Lower lobe of right lung (tissue), 2 donors: Measurements from ENCODE around the gene DIABLO. TPM values are rescaled to one million over a fixed set of nuclear protein-coding genes. Genes with fewer than 3 reads are reported as not detected.

Experiments used
- ATAC-seq, 2 donors: fragments of 200-7000 bp; cut with Tn5 transposase; one replicate each; pipeline ENCODE4 v1.9.1; 2020 to 2022; ENCODE audit warnings: mild to moderate bottlenecking in 2 of 2, moderate library complexity in 2 of 2
- DNase-seq: peaks from one replicate; pipeline ENCODE4 v3.0.0-alpha.2; 2020
- H3K27ac ChIP-seq: fragments of 200-600 bp; one replicate; pipeline ENCODE4 v1.8.0; 2022
- H3K27me3 ChIP-seq: fragments of 200-600 bp; one replicate; pipeline ENCODE4 v1.8.0; 2022; ENCODE audit warnings: low read depth
- H3K36me3 ChIP-seq: fragments of 200-600 bp; one replicate; pipeline ENCODE4 v1.8.0; 2022; ENCODE audit warnings: mild to moderate bottlenecking
- H3K4me1 ChIP-seq: fragments of 200-600 bp; one replicate; pipeline ENCODE4 v1.8.0; 2022
- H3K4me3 ChIP-seq: fragments of 200-600 bp; one replicate; pipeline ENCODE4 v1.8.0; 2022; ENCODE audit warnings: mild to moderate bottlenecking
- H3K9me3 ChIP-seq: fragments of 200-600 bp; one replicate; pipeline ENCODE4 v1.8.0; 2022
- intact Hi-C: fragments of 100-400 bp; cut with DNase I; formaldehyde crosslinking; loops from one replicate; pipeline ENCODE4 v1.11.0; 2022
- total RNA-seq: library from RNA; stranded (reverse); fragmentation: NEBNext Ultra II Directional; extraction: Animal tissue kit (Norgen Biotek cat#: 25700); gene quantifications from one replicate; pipeline ENCODE4 v1.2.1, GENCODE V29; 2021
- TF ChIP-seq, protein P1 (sequence below): fragments of 200-600 bp; IDR thresholded peaks from one replicate; pipeline ENCODE4 v1.8.0; 2022; ENCODE audit warnings: antibody characterized with exemption, mild to moderate bottlenecking
- donor health status: DM: no; HTN: yes; CAD: no; lungs with severe emphysema.

Gene DIABLO
- total RNA-seq, 1 donor from 2014 or later: 31.1 TPM

DNA sequence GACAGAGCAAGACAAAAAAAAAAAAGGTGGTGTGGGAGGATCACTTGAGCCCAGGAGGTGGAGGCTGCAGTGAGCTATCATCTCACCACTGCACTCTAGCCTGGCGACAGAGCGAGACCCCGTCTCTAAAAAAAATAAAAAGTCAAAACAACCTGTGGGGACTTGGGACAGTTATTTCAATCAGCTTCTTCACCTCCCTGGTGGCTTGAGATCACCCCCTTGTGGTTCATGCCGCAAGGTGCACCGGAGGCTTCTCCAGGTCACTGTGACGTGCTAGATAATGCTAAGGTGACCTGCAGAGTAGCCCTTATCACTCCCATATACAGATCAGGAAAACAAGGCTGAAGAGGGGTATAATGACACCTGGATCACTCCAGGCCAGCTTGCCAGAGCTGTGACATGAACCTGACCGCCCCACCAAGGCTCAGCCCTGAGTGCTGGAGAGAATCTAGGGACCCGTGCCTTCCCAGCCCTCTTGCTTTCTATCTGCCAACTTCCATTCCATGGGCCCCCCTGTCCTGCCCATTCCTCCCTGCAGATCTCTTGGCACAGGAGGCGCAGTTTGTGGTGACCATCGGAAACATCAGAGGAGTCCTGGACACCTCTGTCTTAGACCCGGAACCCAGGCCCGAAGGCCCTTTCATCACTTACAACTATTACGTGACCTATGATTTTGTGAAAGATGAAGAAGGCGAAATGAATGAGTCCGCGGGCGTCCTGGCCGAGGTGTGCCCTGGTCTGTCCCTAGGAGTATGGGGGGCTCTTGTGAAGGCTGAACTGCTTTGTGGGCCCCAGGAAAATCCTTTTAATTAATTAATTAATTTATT, 34.8 kb downstream of the DIABLO start:
- Histone ChIP-seq H3K36me3 (no peaks in the 10 kb centered on the region), H3K9me3 (no peaks in the 10 kb centered on the region), H3K4me3 (no peak overlapping the region), H3K4me1 (no peaks in the 10 kb centered on the region), H3K27ac (no peak overlapping the region), H3K27me3 (no peaks in the 10 kb centered on the region)
- intact Hi-C loops: no loop called here
- peak; percentile 82 to 84 for ATAC-seq
- DNase-seq: peak; percentile 57
- TF ChIP-seq, protein P1, sequence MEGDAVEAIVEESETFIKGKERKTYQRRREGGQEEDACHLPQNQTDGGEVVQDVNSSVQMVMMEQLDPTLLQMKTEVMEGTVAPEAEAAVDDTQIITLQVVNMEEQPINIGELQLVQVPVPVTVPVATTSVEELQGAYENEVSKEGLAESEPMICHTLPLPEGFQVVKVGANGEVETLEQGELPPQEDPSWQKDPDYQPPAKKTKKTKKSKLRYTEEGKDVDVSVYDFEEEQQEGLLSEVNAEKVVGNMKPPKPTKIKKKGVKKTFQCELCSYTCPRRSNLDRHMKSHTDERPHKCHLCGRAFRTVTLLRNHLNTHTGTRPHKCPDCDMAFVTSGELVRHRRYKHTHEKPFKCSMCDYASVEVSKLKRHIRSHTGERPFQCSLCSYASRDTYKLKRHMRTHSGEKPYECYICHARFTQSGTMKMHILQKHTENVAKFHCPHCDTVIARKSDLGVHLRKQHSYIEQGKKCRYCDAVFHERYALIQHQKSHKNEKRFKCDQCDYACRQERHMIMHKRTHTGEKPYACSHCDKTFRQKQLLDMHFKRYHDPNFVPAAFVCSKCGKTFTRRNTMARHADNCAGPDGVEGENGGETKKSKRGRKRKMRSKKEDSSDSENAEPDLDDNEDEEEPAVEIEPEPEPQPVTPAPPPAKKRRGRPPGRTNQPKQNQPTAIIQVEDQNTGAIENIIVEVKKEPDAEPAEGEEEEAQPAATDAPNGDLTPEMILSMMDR: peak; percentile 70

DNA sequence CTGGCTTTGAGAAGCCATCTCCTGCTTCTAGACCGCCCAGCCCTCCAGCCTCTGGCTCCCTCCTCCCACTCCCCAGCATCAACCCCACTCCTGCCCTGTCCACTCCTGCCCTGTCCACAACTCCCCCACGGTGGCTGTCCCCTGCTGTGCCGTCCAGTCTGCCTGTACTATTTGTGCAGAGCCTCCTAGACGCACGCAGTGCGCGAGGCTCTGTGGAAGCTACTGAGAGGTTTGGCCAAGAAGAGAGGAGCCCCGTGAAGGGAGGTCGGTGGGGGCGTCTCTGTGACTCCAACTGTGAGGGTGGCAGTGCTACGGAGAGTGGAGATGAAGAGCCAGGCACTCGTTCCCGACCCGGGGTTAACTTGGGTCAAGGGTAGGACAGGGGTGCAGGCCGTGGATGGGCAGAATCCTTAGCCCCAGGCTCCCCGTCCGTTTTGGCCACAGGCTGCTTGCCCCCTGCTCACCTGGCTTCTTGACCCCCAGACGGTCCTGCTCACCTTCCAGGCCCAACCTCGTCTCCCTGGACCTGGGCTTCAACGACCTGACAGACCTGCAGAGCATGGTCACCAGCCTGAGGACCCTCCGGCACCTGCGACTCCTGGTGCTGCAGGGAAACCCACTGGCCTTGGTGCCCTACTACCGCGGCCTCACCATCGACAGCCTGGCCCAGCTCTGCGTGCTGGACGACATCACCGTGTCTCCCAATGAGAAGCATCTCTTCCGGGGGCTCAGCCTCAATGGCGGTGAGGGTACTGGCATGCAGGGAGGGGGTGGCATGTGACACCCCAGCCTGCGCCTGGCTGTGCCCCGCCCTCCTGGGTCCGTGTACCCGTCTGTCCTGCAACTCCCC, 36.0 kb downstream of the DIABLO start:
- DNase-seq: no peak
- no peaks in the 10 kb centered on the region for H3K27me3 ChIP-seq
- intact Hi-C loops: no loop called here
- H3K4me3 ChIP-seq: no peak overlapping the region
- H3K36me3 ChIP-seq: no peaks in the 10 kb centered on the region
- H3K27ac ChIP-seq: no peak overlapping the region
- H3K4me1 ChIP-seq: no peaks in the 10 kb centered on the region
- TF ChIP-seq, protein P1: no peak
- no peaks in the 10 kb centered on the region for H3K9me3 ChIP-seq
- peak; percentile 14 to 20 for ATAC-seq

DNA sequence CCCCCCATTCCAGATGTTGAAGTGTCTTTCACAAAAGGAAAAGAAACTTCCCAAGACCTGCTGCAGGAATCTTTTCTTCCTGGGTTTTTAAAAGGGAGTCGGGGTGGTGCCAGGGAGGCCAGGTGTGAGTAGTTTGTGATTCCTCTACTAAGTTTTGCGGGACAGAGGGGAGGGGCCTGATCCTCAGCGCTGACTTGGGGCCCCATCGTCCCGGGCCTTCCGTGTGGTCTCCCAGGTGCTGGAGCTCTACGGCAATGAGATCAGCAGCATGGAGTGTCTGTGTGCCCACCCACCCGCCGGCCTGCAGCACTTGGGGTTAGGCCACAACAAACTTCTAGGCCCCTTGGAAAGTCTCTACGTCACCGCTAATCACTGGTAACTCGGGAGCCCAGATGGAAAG, 38.4 kb downstream of the DIABLO start:
- DNase-seq (no peak), ATAC-seq (no peak)
- intact Hi-C loops: no loop called here
- Histone ChIP-seq H3K27me3 (peaks cover 12% of the 10 kb centered on the region), H3K4me1 (peaks cover 11% of the 10 kb centered on the region), H3K4me3 (no peak overlapping the region), H3K36me3 (no peaks in the 10 kb centered on the region), H3K27ac (no peak overlapping the region), H3K9me3 (no peaks in the 10 kb centered on the region)
- TF ChIP-seq, protein P1: no peak

DNA sequence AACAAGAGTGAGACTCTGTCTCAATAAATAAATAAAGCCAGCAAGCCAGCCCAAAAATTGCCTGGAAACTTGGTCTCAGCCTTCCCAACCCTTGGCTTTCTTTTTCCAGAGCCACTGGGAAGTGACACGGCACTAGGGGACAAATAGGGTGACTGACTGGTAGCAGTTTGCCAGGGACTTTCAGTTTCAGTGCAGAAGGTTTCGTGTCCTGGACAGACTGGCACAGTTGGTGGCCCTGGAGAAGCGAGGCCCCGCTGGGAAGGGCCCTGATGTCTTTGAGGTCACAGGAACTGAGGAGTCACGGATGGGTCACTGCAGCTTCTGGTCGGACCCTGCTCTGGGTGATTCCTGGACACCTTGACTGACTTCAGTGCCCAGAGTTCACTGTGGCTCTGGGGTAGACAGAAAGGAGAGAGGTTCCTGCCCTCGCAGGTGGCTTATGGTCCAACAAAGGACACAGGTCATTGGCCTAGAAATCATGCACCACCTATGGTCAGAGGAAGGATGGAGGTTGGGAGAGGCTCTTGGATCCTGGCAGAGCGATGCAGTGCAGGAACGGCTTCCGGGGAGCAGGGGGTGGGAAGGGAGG, 40.3 kb downstream of the DIABLO start:
- ATAC-seq: no peak
- no peak overlapping the region for H3K27ac ChIP-seq
- H3K27me3 ChIP-seq: peaks cover 12% of the 10 kb centered on the region
- no peaks in the 10 kb centered on the region for H3K9me3 ChIP-seq
- H3K36me3 ChIP-seq: no peaks in the 10 kb centered on the region
- no peak for DNase-seq
- H3K4me1 ChIP-seq: peaks cover 11% of the 10 kb centered on the region
- TF ChIP-seq, protein P1: no peak
- H3K4me3 ChIP-seq: no peak overlapping the region
- intact Hi-C loops: no loop called here

DNA sequence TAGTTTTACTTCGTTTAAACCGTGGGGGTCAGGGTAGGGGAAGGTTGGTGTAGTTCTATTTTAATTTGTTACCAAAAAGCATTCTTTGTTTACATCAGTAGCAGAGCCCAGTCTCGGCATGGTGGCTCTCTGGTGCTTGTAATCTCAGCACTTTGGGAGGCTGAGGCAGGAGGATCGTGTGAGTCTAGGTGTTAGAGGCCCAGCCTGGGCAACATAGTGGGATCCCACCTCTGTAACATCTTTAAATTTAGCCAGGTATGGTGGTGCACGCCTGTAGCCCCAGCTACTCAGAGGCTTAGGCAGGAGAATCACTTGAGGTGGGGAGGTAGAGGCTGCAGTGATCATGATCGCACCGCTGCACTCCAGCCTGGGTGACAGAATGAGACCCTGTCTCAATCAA, 40.8 kb downstream of the DIABLO start:
- no peaks in the 10 kb centered on the region for H3K36me3 ChIP-seq
- H3K9me3 ChIP-seq: no peaks in the 10 kb centered on the region
- H3K4me3 ChIP-seq: no peak overlapping the region
- peaks cover 11% of the 10 kb centered on the region for H3K4me1 ChIP-seq
- no peak for ATAC-seq
- peaks cover 12% of the 10 kb centered on the region for H3K27me3 ChIP-seq
- no peak for DNase-seq
- H3K27ac ChIP-seq: no peak overlapping the region
- TF ChIP-seq, protein P1: no peak
- intact Hi-C loops: no loop called here
